ENCODE results near the gene OLFML3.

OLFML3 gene, protein sequence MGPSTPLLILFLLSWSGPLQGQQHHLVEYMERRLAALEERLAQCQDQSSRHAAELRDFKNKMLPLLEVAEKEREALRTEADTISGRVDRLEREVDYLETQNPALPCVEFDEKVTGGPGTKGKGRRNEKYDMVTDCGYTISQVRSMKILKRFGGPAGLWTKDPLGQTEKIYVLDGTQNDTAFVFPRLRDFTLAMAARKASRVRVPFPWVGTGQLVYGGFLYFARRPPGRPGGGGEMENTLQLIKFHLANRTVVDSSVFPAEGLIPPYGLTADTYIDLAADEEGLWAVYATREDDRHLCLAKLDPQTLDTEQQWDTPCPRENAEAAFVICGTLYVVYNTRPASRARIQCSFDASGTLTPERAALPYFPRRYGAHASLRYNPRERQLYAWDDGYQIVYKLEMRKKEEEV

GRCh38 chr1:113978863-113979702 is at the start of gene OLFML3:
Gene OLFML3 (plus strand): TSS chr1:113979474. CDS start chr1:113979517, 43 bp downstream.
- DNase-seq (ENCODE audit: low spot score in 2 of 2) = peak; percentile 89 to 91
- Histone ChIP-seq H3K4me1 (peaks cover 30% of the 10 kb centered on the region), H3K36me3 (replicated peaks) (peaks cover 3% of the 10 kb centered on the region; the same call in 1 of the 2 replicates), H3K9me3 (no peaks in the 10 kb centered on the region), H3K4me3 (no peak within 1 kb of the TSS), H3K27me3 (ENCODE audit: low read depth) (no peaks in the 10 kb centered on the region)
- in situ Hi-C loops (cut with MboI; ENCODE audit: low sequenced_read_pairs) = no loop called here

GRCh38 chr1:113929750-113930498 is 49.4 kb upstream of the OLFML3 start:
- peak in 1 of 2 experiments; percentile 48 for DNase-seq (ENCODE audit: low spot score in 2 of 2)
- H3K27me3 ChIP-seq (ENCODE audit: low read depth) = no peaks in the 10 kb centered on the region
- in situ Hi-C loops (cut with MboI; ENCODE audit: low sequenced_read_pairs) = no loop called here
- no peaks in the 10 kb centered on the region for H3K9me3 ChIP-seq
- peak overlapping the region; percentile 62 for H3K4me3 ChIP-seq
- H3K36me3 ChIP-seq (replicated peaks) = no peaks in the 10 kb centered on the region
- peaks cover 12% of the 10 kb centered on the region for H3K4me1 ChIP-seq

DNA sequence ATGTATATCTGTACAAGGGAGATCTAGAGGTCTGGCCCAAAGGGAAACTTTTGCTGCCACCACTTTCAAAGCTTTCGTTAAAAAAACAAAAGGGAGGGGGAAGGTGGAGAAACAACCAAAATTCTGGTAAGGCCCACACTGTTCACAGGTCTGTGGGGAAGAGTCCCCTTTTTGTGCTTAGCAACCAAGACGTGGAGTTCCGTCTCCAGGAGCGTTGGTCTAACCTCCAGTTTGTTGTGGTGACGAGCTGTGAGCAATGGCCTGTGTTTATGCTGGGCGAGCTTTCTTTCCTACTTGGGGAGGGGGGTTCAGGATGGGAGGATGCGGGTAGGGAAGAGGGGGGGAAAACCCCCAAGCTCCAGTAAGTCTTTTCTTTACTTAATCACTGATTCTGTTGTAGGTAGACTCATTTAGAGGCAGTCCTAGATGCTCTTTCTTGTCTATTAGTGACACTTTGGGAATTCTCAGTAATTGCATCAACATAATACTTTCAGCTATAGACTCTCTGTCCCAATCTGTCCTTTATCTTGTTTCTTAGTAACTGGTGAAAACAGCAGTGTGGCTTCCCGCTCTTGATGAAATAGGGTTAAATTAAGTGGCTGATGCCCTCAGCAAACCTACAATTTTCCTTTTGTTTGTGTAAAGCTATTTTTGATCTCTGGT is 48.6 kb upstream of the OLFML3 start:
- peak; percentile 19 to 49 for DNase-seq (ENCODE audit: low spot score in 2 of 2)
- H3K9me3 ChIP-seq = no peaks in the 10 kb centered on the region
- in situ Hi-C loops (cut with MboI; ENCODE audit: low sequenced_read_pairs) = no loop called here
- H3K4me3 ChIP-seq = peak overlapping the region; percentile 62
- H3K27me3 ChIP-seq (ENCODE audit: low read depth) = no peaks in the 10 kb centered on the region
- no peaks in the 10 kb centered on the region for H3K36me3 ChIP-seq (replicated peaks)
- H3K4me1 ChIP-seq = peaks cover 12% of the 10 kb centered on the region

DNA sequence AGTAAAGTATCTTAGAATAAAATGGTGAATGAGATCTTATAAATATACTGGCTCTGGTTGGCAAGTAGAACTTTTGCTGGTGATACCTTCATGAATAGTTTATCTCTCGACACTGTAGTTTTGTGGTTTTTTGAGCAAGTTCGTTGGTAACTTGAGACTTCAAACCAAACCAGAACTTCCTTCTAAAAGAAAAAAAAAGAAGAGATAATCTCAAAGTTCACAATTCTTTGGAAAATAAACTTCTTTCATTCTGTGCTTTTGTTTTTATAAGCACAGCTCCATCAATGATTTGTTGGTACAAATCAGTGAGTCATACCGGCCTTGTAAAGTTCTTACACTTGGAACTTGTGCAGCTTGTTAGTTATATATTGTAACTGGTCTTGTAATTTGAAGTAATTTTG is 47.8 kb upstream of the OLFML3 start:
- H3K27me3 ChIP-seq (ENCODE audit: low read depth) = no peaks in the 10 kb centered on the region
- H3K36me3 ChIP-seq (replicated peaks) = no peaks in the 10 kb centered on the region
- H3K4me3 ChIP-seq = peak overlapping the region; percentile 62; the same call in 1 of the 2 replicates
- H3K4me1 ChIP-seq = peaks cover 12% of the 10 kb centered on the region
- no peak for DNase-seq (ENCODE audit: low spot score in 2 of 2)
- no peaks in the 10 kb centered on the region for H3K9me3 ChIP-seq
- in situ Hi-C loops (cut with MboI; ENCODE audit: low sequenced_read_pairs) = no loop called here

DNA sequence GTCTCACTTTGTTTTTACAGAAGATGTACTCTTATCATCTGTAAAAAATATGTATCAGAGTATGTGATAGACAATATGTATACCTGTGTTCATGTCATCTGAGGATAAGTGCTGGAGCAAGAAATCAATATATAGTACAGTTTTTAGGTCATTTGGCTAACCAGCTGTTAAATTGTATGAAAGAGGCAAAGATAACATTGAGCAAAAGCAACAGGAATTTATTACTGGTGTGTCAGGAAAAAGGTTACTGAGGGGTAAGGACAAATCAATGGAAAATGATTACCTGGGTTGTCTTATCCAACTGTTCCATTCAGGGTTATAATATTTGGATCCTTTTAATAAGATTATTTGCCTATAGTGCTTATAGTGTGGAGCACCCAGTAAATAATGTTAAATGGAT is 45.3 kb upstream of the OLFML3 start:
- in situ Hi-C loops (cut with MboI; ENCODE audit: low sequenced_read_pairs) = no loop called here
- Histone ChIP-seq H3K27me3 (ENCODE audit: low read depth) (no peaks in the 10 kb centered on the region), H3K9me3 (no peaks in the 10 kb centered on the region), H3K36me3 (replicated peaks) (no peaks in the 10 kb centered on the region), H3K4me1 (peaks cover 20% of the 10 kb centered on the region), H3K4me3 (no peak overlapping the region)
- DNase-seq (ENCODE audit: low spot score in 2 of 2) = no peak

- in situ Hi-C loops (cut with MboI; ENCODE audit: low sequenced_read_pairs) = no loop called here
- H3K9me3 ChIP-seq = no peaks in the 10 kb centered on the region
These were observed 44.7 kb upstream of the OLFML3 start for GRCh38 chr1:113934511-113935055.

DNA sequence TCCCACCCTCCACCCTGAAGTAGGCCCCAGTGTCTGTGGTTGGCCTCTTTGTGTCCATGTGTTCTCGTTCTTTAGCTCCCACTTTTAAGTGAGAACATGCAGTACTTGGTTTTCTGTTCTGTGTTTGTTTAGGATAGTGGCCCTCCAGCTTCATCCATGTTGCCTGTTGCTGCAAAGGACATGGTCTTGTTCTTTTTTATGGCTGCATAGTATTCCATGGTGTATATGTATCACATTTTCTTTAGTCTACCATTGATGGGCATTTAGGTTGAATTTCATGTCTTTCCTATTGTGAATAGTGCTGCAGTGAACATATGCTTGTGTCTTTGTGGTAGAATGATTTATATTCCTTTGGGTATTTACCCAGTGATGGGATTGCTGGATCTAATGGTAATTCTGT is 44.1 kb upstream of the OLFML3 start:
- no peak overlapping the region for H3K4me3 ChIP-seq
- no peaks in the 10 kb centered on the region for H3K36me3 ChIP-seq (replicated peaks)
- in situ Hi-C loops (cut with MboI; ENCODE audit: low sequenced_read_pairs) = no loop called here
- H3K9me3 ChIP-seq = no peaks in the 10 kb centered on the region
- H3K27me3 ChIP-seq (ENCODE audit: low read depth) = no peaks in the 10 kb centered on the region
- H3K4me1 ChIP-seq = peaks cover 20% of the 10 kb centered on the region
- DNase-seq (ENCODE audit: low spot score in 2 of 2) = no peak

More at GRCh38 chr1:113934511-113935055, 44.7 kb upstream of the OLFML3 start:
- H3K27me3 ChIP-seq (ENCODE audit: low read depth) = no peaks in the 10 kb centered on the region
- no peak for DNase-seq (ENCODE audit: low spot score in 2 of 2)
- peaks cover 20% of the 10 kb centered on the region for H3K4me1 ChIP-seq
- H3K4me3 ChIP-seq = no peak overlapping the region
- no peaks in the 10 kb centered on the region for H3K36me3 ChIP-seq (replicated peaks)

- Histone ChIP-seq H3K4me1 (peaks cover 20% of the 10 kb centered on the region), H3K9me3 (no peaks in the 10 kb centered on the region), H3K4me3 (no peak overlapping the region), H3K27me3 (ENCODE audit: low read depth) (no peaks in the 10 kb centered on the region), H3K36me3 (replicated peaks) (peaks cover 8% of the 10 kb centered on the region)
- DNase-seq (ENCODE audit: low spot score in 2 of 2) = no peak
- in situ Hi-C loops (cut with MboI; ENCODE audit: low sequenced_read_pairs) = no loop called here
These were observed 43.3 kb upstream of the OLFML3 start for GRCh38 chr1:113935970-113936369.

DNA sequence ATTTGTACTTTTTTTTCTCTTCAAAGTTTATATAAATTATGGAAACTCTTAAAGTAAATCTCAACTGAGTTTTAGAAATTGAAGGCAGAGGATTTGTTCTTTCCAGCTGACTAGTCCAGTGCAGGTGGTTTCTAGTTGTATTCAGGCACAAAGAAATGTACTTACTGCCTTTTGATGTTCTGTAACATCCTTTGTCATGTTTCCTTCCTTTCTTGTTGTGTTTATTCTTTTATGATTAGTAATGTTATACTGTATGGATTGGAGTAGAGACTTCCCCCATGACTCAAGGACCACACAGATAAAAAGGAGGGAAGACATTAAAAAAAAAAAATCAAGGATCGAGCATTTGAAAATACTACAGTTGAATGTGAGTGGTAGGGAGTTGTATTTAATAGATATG is 42.1 kb upstream of the OLFML3 start:
- Histone ChIP-seq H3K27me3 (ENCODE audit: low read depth) (no peaks in the 10 kb centered on the region), H3K36me3 (replicated peaks) (peaks cover 13% of the 10 kb centered on the region), H3K9me3 (no peaks in the 10 kb centered on the region), H3K4me3 (no peak overlapping the region), H3K4me1 (peaks cover 11% of the 10 kb centered on the region)
- in situ Hi-C loops (cut with MboI; ENCODE audit: low sequenced_read_pairs) = no loop called here
- DNase-seq (ENCODE audit: low spot score in 2 of 2) = no peak

DNA sequence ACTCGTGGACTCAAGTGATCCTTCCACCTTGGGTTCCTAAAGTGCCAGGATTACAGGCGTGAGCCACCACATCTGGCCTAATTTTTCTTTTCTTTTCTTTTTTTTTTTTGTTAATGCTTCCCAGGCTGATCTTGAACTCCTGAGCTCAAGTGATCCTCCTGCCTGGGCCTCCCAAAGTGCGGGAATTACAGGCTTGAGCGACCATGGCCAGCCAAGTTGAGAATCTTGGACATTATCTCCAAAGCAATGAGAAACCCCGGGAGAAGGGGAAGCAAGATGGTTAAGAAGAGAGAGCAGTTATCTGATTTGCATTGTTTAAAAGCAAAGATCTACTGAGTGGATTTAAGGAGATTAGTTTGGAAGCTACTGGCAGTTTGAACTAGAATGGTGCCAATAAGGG is 41.1 kb upstream of the OLFML3 start:
- in situ Hi-C loops (cut with MboI; ENCODE audit: low sequenced_read_pairs) = no loop called here
- no peak for DNase-seq (ENCODE audit: low spot score in 2 of 2)
- H3K9me3 ChIP-seq = no peaks in the 10 kb centered on the region
- peaks cover 8% of the 10 kb centered on the region; the same call in 1 of the 2 replicates for H3K4me1 ChIP-seq
- H3K27me3 ChIP-seq (ENCODE audit: low read depth) = no peaks in the 10 kb centered on the region
- no peak overlapping the region for H3K4me3 ChIP-seq
- peaks cover 22% of the 10 kb centered on the region for H3K36me3 ChIP-seq (replicated peaks)

DNA sequence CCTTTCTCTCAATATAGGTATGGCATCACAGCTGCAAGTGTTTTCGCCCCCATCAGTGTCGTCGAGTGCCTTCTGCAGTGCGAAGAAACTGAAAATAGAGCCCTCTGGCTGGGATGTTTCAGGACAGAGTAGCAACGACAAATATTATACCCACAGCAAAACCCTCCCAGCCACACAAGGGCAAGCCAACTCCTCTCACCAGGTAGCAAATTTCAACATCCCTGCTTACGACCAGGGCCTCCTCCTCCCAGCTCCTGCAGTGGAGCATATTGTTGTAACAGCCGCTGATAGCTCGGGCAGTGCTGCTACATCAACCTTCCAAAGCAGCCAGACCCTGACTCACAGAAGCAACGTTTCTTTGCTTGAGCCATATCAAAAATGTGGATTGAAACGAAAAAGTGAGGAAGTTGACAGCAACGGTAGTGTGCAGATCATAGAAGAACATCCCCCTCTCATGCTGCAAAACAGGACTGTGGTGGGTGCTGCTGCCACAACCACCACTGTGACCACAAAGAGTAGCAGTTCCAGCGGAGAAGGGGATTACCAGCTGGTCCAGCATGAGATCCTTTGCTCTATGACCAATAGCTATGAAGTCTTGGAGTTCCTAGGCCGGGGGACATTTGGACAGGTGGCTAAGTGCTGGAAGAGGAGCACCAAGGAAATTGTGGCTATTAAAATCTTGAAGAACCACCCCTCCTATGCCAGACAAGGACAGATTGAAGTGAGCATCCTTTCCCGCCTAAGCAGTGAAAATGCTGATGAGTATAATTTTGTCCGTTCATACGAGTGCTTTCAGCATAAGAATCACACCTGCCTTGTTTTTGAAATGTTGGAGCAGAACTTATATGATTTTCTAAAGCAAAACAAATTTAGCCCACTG is 38.7 kb upstream of the OLFML3 start:
- Histone ChIP-seq H3K4me3 (no peak overlapping the region), H3K9me3 (no peaks in the 10 kb centered on the region), H3K4me1 (peaks cover 8% of the 10 kb centered on the region; the same call in 1 of the 2 replicates), H3K36me3 (replicated peaks) (peaks cover 22% of the 10 kb centered on the region), H3K27me3 (ENCODE audit: low read depth) (no peaks in the 10 kb centered on the region)
- DNase-seq (ENCODE audit: low spot score in 2 of 2) = no peak
- in situ Hi-C loops (cut with MboI; ENCODE audit: low sequenced_read_pairs) = no loop called here

DNA sequence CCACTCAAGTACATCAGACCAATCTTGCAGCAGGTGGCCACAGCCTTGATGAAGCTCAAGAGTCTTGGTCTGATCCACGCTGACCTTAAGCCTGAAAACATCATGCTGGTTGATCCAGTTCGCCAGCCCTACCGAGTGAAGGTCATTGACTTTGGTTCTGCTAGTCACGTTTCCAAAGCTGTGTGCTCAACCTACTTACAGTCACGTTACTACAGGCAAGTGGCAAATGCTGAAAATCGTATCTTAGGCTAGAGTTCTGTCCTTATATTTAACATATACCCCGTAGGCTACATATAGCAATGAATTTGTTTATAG is 38.1 kb upstream of the OLFML3 start:
- Histone ChIP-seq H3K4me1 (peaks cover 8% of the 10 kb centered on the region; the same call in 1 of the 2 replicates), H3K36me3 (replicated peaks) (peaks cover 22% of the 10 kb centered on the region), H3K9me3 (no peaks in the 10 kb centered on the region), H3K4me3 (no peak overlapping the region), H3K27me3 (ENCODE audit: low read depth) (no peaks in the 10 kb centered on the region)
- in situ Hi-C loops (cut with MboI; ENCODE audit: low sequenced_read_pairs) = no loop called here
- no peak for DNase-seq (ENCODE audit: low spot score in 2 of 2)
